Upper lobe of left lung (tissue), 4 donors: ENCODE measurements around the gene LDLRAD3.

Experiments
- EP300 ChIP-seq, 4 donors: sonication (generic); formaldehyde crosslinking; IDR thresholded peaks; one replicate each; pipeline ENCODE4 v1.5.1; 2017; ENCODE audit warnings: antibody characterized with exemption in 4 of 4, control low read depth in 2 of 4
- TF ChIP-seq, protein P1 (sequence below), 6 experiments: fragments of 450-650 bp in 4 of 6; fragments of 200-600 bp in 2 of 6; sonication (generic) in 2 of 6; IDR thresholded peaks; one replicate each; pipeline ENCODE4 v1.5.1; 2016 to 2019; ENCODE audit warnings: antibody characterized with exemption in 6 of 6

DNA sequence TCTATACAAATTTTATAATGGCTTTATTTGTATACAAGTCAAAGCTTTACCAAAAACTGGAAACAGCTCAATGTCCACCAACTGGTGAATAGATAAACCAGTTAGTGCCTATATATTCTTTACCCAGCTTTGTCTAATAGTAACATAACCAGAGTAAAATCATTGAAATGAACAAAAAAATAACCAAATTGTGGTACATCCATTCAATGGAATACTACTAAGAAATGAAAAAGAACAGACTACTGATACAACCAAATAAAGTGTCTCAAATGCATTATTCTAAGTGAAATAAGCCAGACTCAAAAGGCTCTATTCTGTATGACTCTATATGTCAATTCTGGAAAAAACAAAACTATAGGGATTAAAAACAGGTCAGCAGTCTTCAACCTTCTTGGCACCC, 40.9 kb upstream of the LDLRAD3 start:
- TF ChIP-seq, protein P1, sequence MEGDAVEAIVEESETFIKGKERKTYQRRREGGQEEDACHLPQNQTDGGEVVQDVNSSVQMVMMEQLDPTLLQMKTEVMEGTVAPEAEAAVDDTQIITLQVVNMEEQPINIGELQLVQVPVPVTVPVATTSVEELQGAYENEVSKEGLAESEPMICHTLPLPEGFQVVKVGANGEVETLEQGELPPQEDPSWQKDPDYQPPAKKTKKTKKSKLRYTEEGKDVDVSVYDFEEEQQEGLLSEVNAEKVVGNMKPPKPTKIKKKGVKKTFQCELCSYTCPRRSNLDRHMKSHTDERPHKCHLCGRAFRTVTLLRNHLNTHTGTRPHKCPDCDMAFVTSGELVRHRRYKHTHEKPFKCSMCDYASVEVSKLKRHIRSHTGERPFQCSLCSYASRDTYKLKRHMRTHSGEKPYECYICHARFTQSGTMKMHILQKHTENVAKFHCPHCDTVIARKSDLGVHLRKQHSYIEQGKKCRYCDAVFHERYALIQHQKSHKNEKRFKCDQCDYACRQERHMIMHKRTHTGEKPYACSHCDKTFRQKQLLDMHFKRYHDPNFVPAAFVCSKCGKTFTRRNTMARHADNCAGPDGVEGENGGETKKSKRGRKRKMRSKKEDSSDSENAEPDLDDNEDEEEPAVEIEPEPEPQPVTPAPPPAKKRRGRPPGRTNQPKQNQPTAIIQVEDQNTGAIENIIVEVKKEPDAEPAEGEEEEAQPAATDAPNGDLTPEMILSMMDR (IDR thresholded peaks at IDR 0.05), result no peak
- TF ChIP-seq EP300 (IDR thresholded peaks at IDR 0.05), result no peak
